Measurements from ENCODE around the gene TUFM.

- TF ChIP-seq CTCF (IDR thresholded peaks at IDR 0.05) (no peak), POLR2A (IDR thresholded peaks at IDR 0.05) (no peak)
Observed at GRCh38 chr16:28839899-28840298, 6.2 kb downstream of the TUFM start.
